GM18868 (cell line): ENCODE data around the gene SETDB1.

Experiments used
- ATAC-seq: cut with Tn5 transposase; IDR thresholded peaks from one replicate; pipeline ENCODE4 v1.9.1; 2021; ENCODE audit warnings: mild to moderate bottlenecking, moderate library complexity; ENCODE audit not compliant: unreplicated experiment

Gene SETDB1

GRCh38 chr1:151000408-151000807 lies 74.2 kb downstream of the SETDB1 start:
- no peak for ATAC-seq

GRCh38 chr1:151001602-151002001 lies 75.4 kb downstream of the SETDB1 start:
- ATAC-seq: no peak

GRCh38 chr1:151002051-151002450 lies 75.9 kb downstream of the SETDB1 start:
- no peak for ATAC-seq

- no peak for ATAC-seq
Observed at GRCh38 chr1:151002611-151003010, 76.4 kb downstream of the SETDB1 start.

GRCh38 chr1:151003180-151003579 lies 77.0 kb downstream of the SETDB1 start:
- no peak for ATAC-seq

- no peak for ATAC-seq
Observed at GRCh38 chr1:151005729-151006319, 79.7 kb downstream of the SETDB1 start.

- ATAC-seq: no peak
Observed at GRCh38 chr1:151006327-151007052, 80.3 kb downstream of the SETDB1 start, which contains the start of gene MINDY1. MINDY1 (minus strand) TSS chr1:151006902; CDS start chr1:151002617, 4,285 bp downstream.

- ATAC-seq: no peak
Observed at GRCh38 chr1:151007853-151008243, 81.7 kb downstream of the SETDB1 start.

GRCh38 chr1:151008244-151009205 lies 82.4 kb downstream of the SETDB1 start, which contains the start of gene PRUNE1:
PRUNE1 (plus strand) TSS chr1:151008449; CDS start chr1:151008633, 184 bp downstream.
- peak; percentile 72 for ATAC-seq

GRCh38 chr1:151009206-151009587 lies 83.0 kb downstream of the SETDB1 start:
- ATAC-seq: no peak

- ATAC-seq: no peak
Observed at GRCh38 chr1:151009674-151010345, 83.6 kb downstream of the SETDB1 start.

GRCh38 chr1:151010346-151010726 lies 84.2 kb downstream of the SETDB1 start:
- ATAC-seq: no peak

GRCh38 chr1:151011154-151011850 lies 85.1 kb downstream of the SETDB1 start:
- no peak for ATAC-seq

GRCh38 chr1:151012684-151013471 lies 86.7 kb downstream of the SETDB1 start:
- no peak for ATAC-seq

- no peak for ATAC-seq
Observed at GRCh38 chr1:151013518-151013917, 87.4 kb downstream of the SETDB1 start.
